Liver (tissue), 9 donors: Measurements from ENCODE around the gene C21orf58. TPM values are rescaled to one million over a fixed set of nuclear protein-coding genes. Genes with fewer than 3 reads are reported as not detected.

ENCODE experiments used
- DNase-seq: peaks from one replicate; pipeline ENCODE4 v3.0.0-alpha.2; 2017; ENCODE audit warnings: low spot score
- H3K27ac ChIP-seq, 2 donors: one replicate each; pipeline ENCODE4 v1.7.0; 2013; ENCODE audit warnings: inconsistent platforms in 2 of 2, low read length in 2 of 2, control low read depth in 1 of 2, low read depth in 1 of 2, mild to moderate bottlenecking in 1 of 2
- H3K27me3 ChIP-seq, 4 donors: one replicate each; pipeline versions ENCODE4 v1.6.1 to v1.7.0; 2013; ENCODE audit warnings: low read length in 3 of 4, inconsistent platforms in 1 of 4, mild to moderate bottlenecking in 1 of 4, moderate library complexity in 1 of 4; ENCODE audit not compliant: control insufficient read depth in 4 of 4, insufficient read depth in 4 of 4
- H3K36me3 ChIP-seq, 4 donors: one replicate each; pipeline versions ENCODE4 v1.6.1 to v1.7.0; 2013; ENCODE audit warnings: low read length in 3 of 4, mild to moderate bottlenecking in 3 of 4, low read depth in 1 of 4, moderate library complexity in 1 of 4; ENCODE audit not compliant: control insufficient read depth in 4 of 4, insufficient read depth in 3 of 4
- H3K4me1 ChIP-seq, 4 donors: one replicate each; pipeline versions ENCODE4 v1.6.1 to v1.7.0; 2013; ENCODE audit warnings: low read length in 3 of 4, mild to moderate bottlenecking in 3 of 4, moderate library complexity in 1 of 4; ENCODE audit not compliant: control insufficient read depth in 4 of 4, insufficient read depth in 4 of 4
- H3K4me3 ChIP-seq, 3 donors: one replicate each; pipeline versions ENCODE4 v1.6.1 to v1.7.0; 2013; ENCODE audit warnings: low read length in 3 of 3, control low read depth in 1 of 3, low read depth in 1 of 3, mild to moderate bottlenecking in 1 of 3
- H3K9ac ChIP-seq, 2 donors: one replicate each; pipeline ENCODE4 v1.7.0; 2013; ENCODE audit warnings: low read length in 2 of 2, mild to moderate bottlenecking in 2 of 2, moderate library complexity in 2 of 2, control low read depth in 1 of 2, low read depth in 1 of 2
- H3K9me3 ChIP-seq, 4 donors: one replicate each; pipeline versions ENCODE4 v1.6.1 to v1.7.0; 2013; ENCODE audit warnings: low read length in 3 of 4; ENCODE audit not compliant: control insufficient read depth in 4 of 4
- FOXA2 ChIP-seq: IDR thresholded peaks from 2 replicates; pipeline ENCODE4 v1.6.1; 2016; ENCODE audit warnings: antibody characterized with exemption
- HNF4G ChIP-seq: IDR thresholded peaks from 2 replicates; pipeline ENCODE4 v1.6.1; 2016; ENCODE audit warnings: antibody characterized with exemption
- RAD21 ChIP-seq, 2 donors: IDR thresholded peaks; 2 replicates each; pipeline ENCODE4 v1.6.1; 2016; ENCODE audit warnings: antibody characterized with exemption in 2 of 2, mild to moderate bottlenecking in 2 of 2
- RXRA ChIP-seq, 2 donors: IDR thresholded peaks; 2 replicates each; pipeline ENCODE4 v1.6.1; 2017 to 2018; ENCODE audit warnings: antibody characterized with exemption in 2 of 2, mild to moderate bottlenecking in 1 of 2
- SP1 ChIP-seq: IDR thresholded peaks from 2 replicates; pipeline ENCODE4 v1.6.1; 2018; ENCODE audit warnings: antibody characterized with exemption, mild to moderate bottlenecking
- WGBS: extraction: QIAGEN DNeasy Blood & Tissue Kit; methylation state at CpG from one replicate; pipeline ENCODE4 v1.1.7; 2013; 5-methylcytosine and 5-hydroxymethylcytosine counted together
- polyA plus RNA-seq, 2 donors: library from polyadenylated mRNA; stranded (reverse) in 1 of 2; unstranded in 1 of 2; fragments of 200-250 nt in 1 of 2; fragments of >200 nt in 1 of 2; fragmentation: Nextera tagmentation in 1 of 2; extraction: Ambion mirVana in 1 of 2; gene quantifications; one replicate each; pipeline versions ENCODE4 v1.2.1 to v1.2.3, GENCODE V29; 2013 to 2015
- total RNA-seq, 2 donors: library from RNA; depleted of rRNA; stranded (reverse); fragments of >200 nt; gene quantifications; one replicate each; pipeline ENCODE4 v1.2.3, GENCODE V29; 2014
- TF ChIP-seq, protein P1 (sequence below): IDR thresholded peaks from 2 replicates; pipeline ENCODE4 v1.6.1; 2016; ENCODE audit warnings: antibody characterized with exemption
- TF ChIP-seq, protein P2 (sequence below): IDR thresholded peaks from 2 replicates; pipeline ENCODE4 v1.6.1; 2016; ENCODE audit warnings: antibody characterized with exemption
- TF ChIP-seq, protein P3 (sequence below): fragments of 150-350 bp; IDR thresholded peaks from 2 replicates; pipeline ENCODE4 v1.5.1; 2017; ENCODE audit warnings: improper control_type of control experiment, low read depth, low read length; ENCODE audit not compliant: missing input control
- donor health status: healthy.
- donor health status: healthy.
- donor health status: healthy.
- donor health status: healthy.
- donor health status: healthy.

Gene C21orf58
- total and polyA plus RNA-seq, 4 donors, result 0.59 to 17.7 (median 0.68) TPM

DNA sequence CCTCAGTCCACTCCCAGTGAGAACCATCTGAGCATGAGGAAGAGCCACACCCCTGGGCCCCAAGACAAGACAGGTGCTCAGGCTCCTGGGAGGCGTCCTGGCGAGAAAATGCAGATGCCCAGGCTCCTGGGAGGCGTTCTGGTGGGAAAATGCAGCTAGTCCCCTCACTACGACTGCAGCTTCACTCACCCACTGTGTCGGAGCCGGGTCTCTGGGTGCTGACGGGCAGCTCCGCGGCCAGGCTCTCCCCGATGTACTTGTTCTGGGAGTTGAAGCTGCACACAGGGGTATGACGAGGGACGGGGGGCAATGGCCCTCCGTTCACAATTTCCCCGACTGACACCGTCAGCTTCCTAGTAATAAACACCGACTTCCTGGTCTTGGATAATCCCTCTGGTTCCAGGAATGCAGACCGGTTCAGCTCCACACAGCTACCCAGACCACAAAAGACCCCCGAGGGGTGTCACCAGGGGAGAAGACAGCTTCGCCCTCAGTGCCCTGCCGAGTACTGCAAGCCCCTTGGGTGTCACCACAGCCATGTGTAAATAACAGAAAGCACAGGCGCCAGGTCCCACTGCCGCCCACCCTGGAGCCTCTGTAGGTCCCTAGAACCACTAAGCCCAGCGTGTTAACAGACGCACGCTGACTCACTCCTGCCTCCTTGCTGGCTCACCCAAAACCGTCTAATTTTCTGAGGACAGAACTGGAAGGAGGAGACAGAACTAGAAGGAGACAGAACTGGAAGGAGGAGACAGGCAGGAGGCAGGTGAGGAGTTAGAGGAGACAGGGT is 57.7 kb downstream of the C21orf58 start:
- H3K9ac ChIP-seq, result no peak overlapping the region
- H3K4me1 ChIP-seq, result no peaks in the 10 kb centered on the region
- WGBS, result 86% methylated on average over 26 of the region's 26 CpGs
- no peaks in the 10 kb centered on the region for H3K27me3 ChIP-seq
- TF ChIP-seq RAD21 (IDR thresholded peaks at IDR 0.05) (no peak), FOXA2 (no peak), RXRA (IDR thresholded peaks at IDR 0.05) (peak; percentile 60 to 63)
- TF ChIP-seq, protein P1, sequence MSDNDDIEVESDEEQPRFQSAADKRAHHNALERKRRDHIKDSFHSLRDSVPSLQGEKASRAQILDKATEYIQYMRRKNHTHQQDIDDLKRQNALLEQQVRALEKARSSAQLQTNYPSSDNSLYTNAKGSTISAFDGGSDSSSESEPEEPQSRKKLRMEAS, result no peak
- H3K36me3 ChIP-seq, result peaks cover 20 to 76% (median 51%) of the 10 kb centered on the region in 4 donors
- H3K27ac ChIP-seq, result no peak overlapping the region
- DNase-seq, result no peak
- H3K4me3 ChIP-seq, result no peak overlapping the region
- H3K9me3 ChIP-seq, result no peaks in the 10 kb centered on the region

DNA sequence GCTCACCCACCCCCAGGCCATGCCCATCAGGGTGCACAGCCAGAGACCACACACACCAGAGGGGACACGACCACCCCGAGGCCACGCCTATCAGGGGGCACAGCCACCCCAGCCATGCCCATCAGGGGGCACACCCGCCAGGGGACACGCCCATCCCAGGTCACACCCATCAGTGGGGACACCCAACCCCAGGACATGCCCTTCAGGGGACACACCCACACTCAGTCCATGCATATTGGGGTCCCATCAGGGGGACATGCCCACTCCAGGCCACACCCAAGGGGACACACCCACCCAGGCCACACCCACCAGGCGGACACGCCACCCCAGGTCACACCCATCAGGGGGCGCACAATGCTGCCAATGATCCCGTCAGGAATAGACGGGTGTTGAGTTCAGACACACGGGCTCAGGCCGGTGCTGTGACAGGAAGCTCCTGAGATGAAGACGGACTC is 59.0 kb downstream of the C21orf58 start:
- no peak for DNase-seq
- H3K27me3 ChIP-seq, result no peaks in the 10 kb centered on the region
- no peak overlapping the region for H3K9ac ChIP-seq
- no peaks in the 10 kb centered on the region for H3K4me1 ChIP-seq
- WGBS, result 92% methylated on average over 13 of the region's 13 CpGs
- H3K36me3 ChIP-seq, result peaks cover 24 to 73% (median 51%) of the 10 kb centered on the region in 4 donors
- no peaks in the 10 kb centered on the region for H3K9me3 ChIP-seq
- TF ChIP-seq, protein P1, result no peak
- no peak for TF ChIP-seq HNF4G
- TF ChIP-seq, protein P2, sequence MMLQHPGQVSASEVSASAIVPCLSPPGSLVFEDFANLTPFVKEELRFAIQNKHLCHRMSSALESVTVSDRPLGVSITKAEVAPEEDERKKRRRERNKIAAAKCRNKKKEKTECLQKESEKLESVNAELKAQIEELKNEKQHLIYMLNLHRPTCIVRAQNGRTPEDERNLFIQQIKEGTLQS, result no peak
- TF ChIP-seq, protein P3, sequence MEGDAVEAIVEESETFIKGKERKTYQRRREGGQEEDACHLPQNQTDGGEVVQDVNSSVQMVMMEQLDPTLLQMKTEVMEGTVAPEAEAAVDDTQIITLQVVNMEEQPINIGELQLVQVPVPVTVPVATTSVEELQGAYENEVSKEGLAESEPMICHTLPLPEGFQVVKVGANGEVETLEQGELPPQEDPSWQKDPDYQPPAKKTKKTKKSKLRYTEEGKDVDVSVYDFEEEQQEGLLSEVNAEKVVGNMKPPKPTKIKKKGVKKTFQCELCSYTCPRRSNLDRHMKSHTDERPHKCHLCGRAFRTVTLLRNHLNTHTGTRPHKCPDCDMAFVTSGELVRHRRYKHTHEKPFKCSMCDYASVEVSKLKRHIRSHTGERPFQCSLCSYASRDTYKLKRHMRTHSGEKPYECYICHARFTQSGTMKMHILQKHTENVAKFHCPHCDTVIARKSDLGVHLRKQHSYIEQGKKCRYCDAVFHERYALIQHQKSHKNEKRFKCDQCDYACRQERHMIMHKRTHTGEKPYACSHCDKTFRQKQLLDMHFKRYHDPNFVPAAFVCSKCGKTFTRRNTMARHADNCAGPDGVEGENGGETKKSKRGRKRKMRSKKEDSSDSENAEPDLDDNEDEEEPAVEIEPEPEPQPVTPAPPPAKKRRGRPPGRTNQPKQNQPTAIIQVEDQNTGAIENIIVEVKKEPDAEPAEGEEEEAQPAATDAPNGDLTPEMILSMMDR, result no peak
- no peak overlapping the region for H3K27ac ChIP-seq
- H3K4me3 ChIP-seq, result no peak overlapping the region

DNA sequence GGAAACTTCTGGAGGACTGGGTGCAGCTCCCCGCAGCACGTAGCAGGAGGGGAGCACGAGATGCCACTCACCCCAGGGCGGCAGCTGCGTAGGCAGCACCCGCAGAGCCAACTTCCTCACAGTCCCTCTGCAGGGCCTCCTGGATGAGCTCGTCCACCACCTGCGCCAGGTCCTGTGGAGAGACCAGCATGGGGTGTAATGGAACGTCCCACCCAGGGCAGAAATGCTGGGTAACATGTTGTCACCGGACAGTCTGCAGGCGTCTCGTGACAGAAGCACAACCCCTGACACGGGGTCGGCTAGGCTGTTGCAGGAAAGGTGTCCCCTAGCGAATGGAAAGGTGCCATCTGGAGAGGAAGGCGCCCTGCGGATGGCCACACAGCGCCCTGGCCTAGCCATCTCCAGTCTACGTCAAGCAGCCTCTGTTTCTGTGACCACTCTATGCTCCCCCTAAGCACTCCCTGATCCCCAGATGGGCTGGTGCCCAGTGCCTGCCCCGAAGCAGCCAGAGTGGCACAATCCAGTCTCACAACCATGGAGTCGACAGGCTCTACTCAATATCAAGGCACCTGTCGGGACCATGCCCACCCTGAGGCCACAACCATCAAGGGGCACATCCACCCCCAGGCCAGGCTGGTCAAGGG is 59.5 kb downstream of the C21orf58 start:
- Histone ChIP-seq H3K36me3 (peaks cover 21 to 68% (median 46%) of the 10 kb centered on the region in 4 donors), H3K9ac (no peak overlapping the region)
- DNase-seq, result no peak

More for the DNA sequence above, 59.5 kb downstream of the C21orf58 start:
- Histone ChIP-seq H3K4me1 (no peaks in the 10 kb centered on the region), H3K4me3 (no peak overlapping the region), H3K27me3 (no peaks in the 10 kb centered on the region), H3K9me3 (no peaks in the 10 kb centered on the region), H3K27ac (no peak overlapping the region)
- 95% methylated on average over 22 of the region's 22 CpGs for WGBS
- TF ChIP-seq SP1 (no peak), FOXA2 (no peak)
